Measurements from ENCODE around the gene NUDT2.

The NUDT2 gene

DNA sequence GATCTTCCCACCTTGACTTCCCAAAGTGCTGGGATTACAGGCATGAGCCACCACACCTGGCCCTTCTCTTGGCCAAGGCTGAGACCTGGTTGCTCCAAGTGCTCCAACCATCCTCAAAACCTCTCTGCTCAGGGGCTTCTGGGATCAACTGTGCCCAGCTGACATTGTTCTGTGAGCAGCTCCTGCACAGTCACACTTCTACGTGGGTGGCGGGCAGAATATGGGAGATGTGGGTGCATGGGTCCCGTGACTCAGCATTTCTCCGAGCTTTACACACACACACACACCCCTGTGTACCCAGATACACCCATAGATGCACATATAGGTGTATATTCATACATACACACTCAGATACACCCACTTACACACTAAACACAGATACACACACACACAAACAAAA, 57.9 kb downstream of the NUDT2 start:
- DNase-seq = no peak

DNA sequence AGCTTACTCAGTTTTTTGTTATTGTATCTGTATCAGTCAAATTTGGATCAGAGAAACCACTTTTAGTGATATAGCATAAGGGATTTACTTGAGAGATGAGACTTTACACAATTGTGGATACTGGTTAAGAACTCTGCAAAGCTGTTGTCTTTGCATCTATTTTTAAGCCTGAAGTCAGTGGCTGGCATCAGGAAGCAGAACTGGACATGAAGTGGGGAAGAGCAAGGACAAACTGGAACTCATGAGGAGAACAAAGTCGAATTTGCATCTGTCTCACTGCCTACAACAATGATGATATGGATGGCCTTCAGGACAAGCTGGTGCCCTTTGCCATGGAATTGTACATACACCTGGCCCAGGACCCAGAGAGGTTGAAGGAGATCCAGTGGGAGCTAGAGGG, 63.1 kb downstream of the NUDT2 start:
- DNase-seq = no peak
